NCI-H2227 (cell line): ENCODE measurements around the gene PRMT3.
"Not testable (repeated sequence)": the region's sequence is repeated elsewhere in the genome, so short reads cannot be mapped to it uniquely, and the experiment has no call there.

Source experiments
- DNase-seq: peaks from one replicate; lab custom pipeline; 2025; ENCODE audit not compliant: unreplicated experiment; lab: John Stamatoyannopoulos, UW

Gene PRMT3

GRCh38 chr11:20387261-20388095 lies at the start of gene PRMT3:
PRMT3 (plus strand) TSS chr11:20387716; CDS start chr11:20387747, 31 bp downstream.
- DNase-seq, result peak; percentile 98

GRCh38 chr11:20342347-20343141 lies 45.0 kb upstream of the PRMT3 start:
- DNase-seq, result peak; percentile 78

- no peak for DNase-seq
These were observed 36.4 kb upstream of the PRMT3 start for GRCh38 chr11:20351136-20351535.

- no peak for DNase-seq
These were observed 35.7 kb upstream of the PRMT3 start for GRCh38 chr11:20351751-20352262.

- DNase-seq, result peak; percentile 65
These were observed 33.6 kb upstream of the PRMT3 start for GRCh38 chr11:20353829-20354434.

- DNase-seq, result peak; percentile 59
These were observed 32.0 kb upstream of the PRMT3 start for GRCh38 chr11:20355221-20356219.

- DNase-seq, result no peak
These were observed 30.4 kb upstream of the PRMT3 start for GRCh38 chr11:20357150-20357549.

- DNase-seq, result no peak
These were observed 26.9 kb upstream of the PRMT3 start for GRCh38 chr11:20360650-20361049.

GRCh38 chr11:20362481-20362880 lies 25.0 kb upstream of the PRMT3 start:
- DNase-seq, result no peak

- DNase-seq, result peak; percentile 46
These were observed 24.4 kb upstream of the PRMT3 start for GRCh38 chr11:20363149-20363499.

- DNase-seq, result peak; percentile 79
These were observed 23.8 kb upstream of the PRMT3 start, which contains the start of gene HTATIP2 for GRCh38 chr11:20363500-20364340. HTATIP2 (plus strand) TSS chr11:20363714; CDS start chr11:20364238, 524 bp downstream.

- no peak for DNase-seq
These were observed 23.1 kb upstream of the PRMT3 start for GRCh38 chr11:20364341-20364792.

GRCh38 chr11:20365465-20365864 lies 22.1 kb upstream of the PRMT3 start:
- not testable (repeated sequence) for DNase-seq

- DNase-seq, result no peak
These were observed 20.1 kb upstream of the PRMT3 start for GRCh38 chr11:20367313-20367948.

- DNase-seq, result no peak
These were observed 19.1 kb upstream of the PRMT3 start for GRCh38 chr11:20368438-20368837.

GRCh38 chr11:20369826-20370225 lies 17.7 kb upstream of the PRMT3 start:
- DNase-seq, result no peak

- DNase-seq, result no peak
These were observed 15.4 kb upstream of the PRMT3 start for GRCh38 chr11:20372081-20372626.

- DNase-seq, result no peak
These were observed 14.4 kb upstream of the PRMT3 start for GRCh38 chr11:20373147-20373546.
